ENCODE measurements around the gene GSTCD.
"Not testable (repeated sequence)": the region's sequence is repeated elsewhere in the genome, so short reads cannot be mapped to it uniquely, and the experiment has no call there.

GSTCD gene, protein sequence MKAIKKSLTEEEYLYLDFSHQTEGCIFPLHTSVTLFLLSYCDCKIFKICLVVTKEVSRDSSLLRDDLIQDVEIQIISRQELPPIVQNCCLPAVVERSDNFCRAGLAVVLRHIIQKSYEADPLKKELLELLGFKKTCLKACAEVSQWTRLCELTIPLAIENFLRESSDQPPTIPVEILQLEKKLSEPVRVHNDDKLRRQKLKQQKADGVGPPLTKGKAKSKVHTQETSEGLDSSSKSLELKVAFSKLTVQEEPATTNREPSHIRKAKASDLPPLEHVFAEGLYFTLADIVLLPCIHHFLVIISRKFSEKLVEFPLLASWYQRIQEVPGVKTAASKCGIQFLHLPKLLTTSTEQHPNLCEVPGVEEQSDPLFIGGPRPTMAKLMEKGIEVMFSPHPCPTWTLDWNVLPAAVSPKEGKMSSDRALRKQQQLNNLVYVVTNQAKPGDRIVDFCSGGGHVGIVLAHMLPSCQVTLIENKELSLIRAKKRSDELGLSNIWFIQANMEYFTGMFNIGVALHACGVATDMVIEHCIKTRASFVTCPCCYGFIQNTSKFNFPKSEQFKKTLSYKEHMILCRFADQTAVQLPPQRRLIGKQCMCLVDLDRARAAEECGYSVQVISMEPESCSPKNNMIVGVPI

DNA sequence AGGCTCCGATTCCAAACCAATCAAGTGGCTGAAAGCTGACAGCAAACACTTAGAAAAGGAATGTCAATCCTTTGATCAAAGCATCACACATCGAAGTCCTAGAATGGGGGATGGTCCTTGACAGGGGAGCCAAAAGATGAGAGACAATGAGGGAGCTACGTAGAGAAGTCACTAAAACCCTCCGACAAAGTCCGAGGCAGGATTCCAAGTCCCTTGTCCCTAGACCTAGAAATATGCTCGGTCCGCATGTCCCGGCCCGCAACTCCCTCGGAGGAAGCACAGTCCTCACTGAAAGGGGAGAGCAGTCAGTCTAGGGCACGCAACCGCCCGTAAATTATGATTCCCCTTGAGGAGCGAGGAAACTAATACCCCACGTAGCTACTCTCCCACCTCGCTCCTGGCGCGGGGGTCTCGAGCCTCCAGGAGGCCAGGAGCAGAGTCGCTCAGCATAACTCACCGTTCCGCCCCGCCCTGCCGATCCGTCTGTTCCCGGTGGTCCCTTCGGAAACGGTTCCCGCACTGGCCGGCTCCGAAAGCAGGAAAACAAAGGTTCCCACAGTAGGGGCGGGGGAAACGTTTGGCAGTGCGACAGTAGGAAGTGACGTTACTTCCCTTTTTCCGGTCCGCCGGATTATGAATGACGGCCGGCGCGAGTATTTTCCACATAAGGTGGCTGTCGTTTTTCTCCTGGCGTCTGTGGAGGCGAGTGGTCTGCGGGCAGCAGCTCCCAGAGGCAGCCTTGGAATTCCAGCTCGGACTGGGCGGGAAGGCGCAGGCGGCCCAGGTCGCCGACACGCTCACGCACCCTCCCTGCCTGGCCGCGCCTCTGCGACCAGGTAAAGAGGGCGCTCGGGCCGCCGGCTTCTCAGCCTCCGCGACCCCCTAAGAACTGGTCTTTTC is at the start of gene GSTCD, which contains the start of gene INTS12:
GSTCD (plus strand) TSS at position 604 of the 900 bp plus-strand sequence. CDS start 8,830 bp downstream, outside the sequence.
INTS12 (minus strand) TSS at position 509 of the 900 bp plus-strand sequence. CDS start 8,684 bp downstream, outside the sequence.
- no peaks in the 10 kb centered on the region for H3K9me3 Mint-ChIP-seq
- ATAC-seq: peak; percentile 98
- peak within 1 kb of the TSS; percentile 93 to 100 for H3K4me3 Mint-ChIP-seq
- H3K4me1 Mint-ChIP-seq: peaks cover 25% of the 10 kb centered on the region
- H3K27me3 Mint-ChIP-seq: no peaks in the 10 kb centered on the region
- H3K27ac Mint-ChIP-seq: peak within 1 kb of the TSS; percentile 95 to 96
- peak; percentile 84 to 91 for DNase-seq

DNA sequence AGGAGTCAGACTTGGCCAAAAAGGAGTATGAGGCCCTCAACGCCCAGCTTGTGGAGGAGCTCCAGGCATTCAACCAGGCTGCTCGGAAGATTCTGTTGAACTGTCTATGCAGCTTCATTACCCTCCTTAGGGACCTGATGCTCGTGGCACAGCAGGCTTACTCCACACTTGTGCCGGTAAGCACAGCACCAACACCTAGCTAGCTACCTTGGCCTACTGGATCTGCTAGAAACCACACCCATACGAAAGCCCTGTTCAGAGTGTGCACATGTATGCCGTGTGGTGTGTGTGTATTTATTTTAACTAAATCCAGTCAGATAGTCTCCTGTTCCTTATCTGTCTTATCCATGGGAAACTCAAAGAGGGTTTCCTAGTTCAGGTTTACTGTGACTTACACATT is 49.4 kb upstream of the GSTCD start:
- no peak overlapping the region for H3K27ac Mint-ChIP-seq
- no peaks in the 10 kb centered on the region for H3K27me3 Mint-ChIP-seq
- DNase-seq (no peak), ATAC-seq (peak; percentile 28)
- H3K4me3 Mint-ChIP-seq: no peak overlapping the region
- no peaks in the 10 kb centered on the region for H3K9me3 Mint-ChIP-seq
- no peaks in the 10 kb centered on the region for H3K4me1 Mint-ChIP-seq

DNA sequence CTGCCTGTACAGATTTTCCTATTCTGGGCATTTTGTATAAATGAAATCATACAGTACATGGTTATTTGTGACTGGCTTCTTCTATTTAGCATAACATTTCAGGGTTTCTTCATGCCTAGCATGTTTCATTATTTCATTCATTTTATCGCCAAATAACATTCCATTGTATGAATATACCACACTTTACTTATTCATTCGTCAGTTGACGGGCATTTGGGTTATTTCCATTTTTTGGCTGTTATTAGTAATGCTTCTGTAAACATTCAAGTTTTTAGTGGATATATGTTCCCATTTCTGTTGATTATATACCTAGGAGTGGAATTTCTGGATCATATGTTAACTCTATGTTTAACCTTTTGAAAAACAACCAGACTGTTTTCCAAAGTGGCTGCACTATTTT is 47.6 kb upstream of the GSTCD start:
- H3K27ac Mint-ChIP-seq: no peak overlapping the region
- no peak overlapping the region for H3K4me3 Mint-ChIP-seq
- ATAC-seq: no peak
- no peak for DNase-seq
- H3K27me3 Mint-ChIP-seq: no peaks in the 10 kb centered on the region
- no peaks in the 10 kb centered on the region for H3K4me1 Mint-ChIP-seq
- no peaks in the 10 kb centered on the region for H3K9me3 Mint-ChIP-seq

DNA sequence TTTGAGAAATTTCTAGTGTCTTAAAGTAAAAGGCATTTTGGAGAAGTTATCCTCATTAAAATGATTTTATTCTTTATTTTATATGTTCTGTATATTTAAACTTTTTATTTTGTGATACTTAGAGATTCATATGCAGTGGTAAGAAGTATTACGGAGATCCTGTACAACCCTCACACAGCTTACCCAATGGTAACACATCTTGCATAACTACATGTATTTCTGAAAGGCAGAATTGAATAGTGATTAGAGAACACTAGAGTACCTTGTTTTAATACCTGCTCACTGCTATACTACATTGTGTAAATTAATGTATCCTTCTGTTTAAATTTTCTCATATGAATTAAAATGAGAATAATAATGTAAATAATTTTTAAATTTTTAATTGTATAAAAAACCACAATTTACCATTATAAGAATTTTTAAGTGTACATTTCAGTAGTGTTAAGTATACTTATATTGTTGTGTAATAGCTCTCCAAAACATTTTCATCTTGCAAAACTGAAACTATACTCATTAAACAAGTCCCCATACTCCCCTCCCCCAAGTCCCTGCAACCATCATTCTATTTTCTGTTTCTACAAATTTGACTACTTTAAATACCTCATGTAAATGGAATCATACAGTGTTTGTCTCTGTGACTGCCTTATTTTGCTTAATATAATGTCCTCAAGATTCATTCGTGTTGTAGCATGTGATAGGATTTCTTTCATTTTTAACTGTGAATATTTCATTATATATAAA is 45.5 kb upstream of the GSTCD start:
- H3K4me3 Mint-ChIP-seq: no peak overlapping the region
- ATAC-seq (no peak), DNase-seq (no peak)
- H3K27me3 Mint-ChIP-seq: peaks cover 9% of the 10 kb centered on the region
- no peaks in the 10 kb centered on the region for H3K4me1 Mint-ChIP-seq
- H3K9me3 Mint-ChIP-seq: no peaks in the 10 kb centered on the region
- H3K27ac Mint-ChIP-seq: no peak overlapping the region

DNA sequence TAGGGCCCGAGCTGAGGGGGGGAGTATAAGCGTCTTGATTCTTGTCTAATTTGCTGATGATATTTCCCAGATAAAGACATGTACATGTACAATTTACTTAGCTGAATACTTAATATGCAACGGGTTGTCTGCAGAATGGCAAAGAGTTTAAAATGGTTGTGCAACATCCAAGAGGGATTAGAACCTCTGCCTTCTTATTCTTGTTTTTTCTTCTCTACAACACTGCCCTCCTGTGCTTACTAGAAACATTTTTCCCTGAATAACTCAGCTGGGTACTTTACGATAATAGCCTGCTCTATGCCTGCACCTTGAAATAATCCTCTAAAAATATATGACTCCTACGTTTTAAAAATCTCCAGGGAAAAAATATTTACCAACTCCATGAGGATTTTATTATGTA is 41.9 kb upstream of the GSTCD start:
- no peak for ATAC-seq
- H3K4me1 Mint-ChIP-seq: no peaks in the 10 kb centered on the region
- no peak overlapping the region for H3K27ac Mint-ChIP-seq
- no peak for DNase-seq
- H3K9me3 Mint-ChIP-seq: no peaks in the 10 kb centered on the region
- peaks cover 15% of the 10 kb centered on the region for H3K27me3 Mint-ChIP-seq
- no peak overlapping the region for H3K4me3 Mint-ChIP-seq

DNA sequence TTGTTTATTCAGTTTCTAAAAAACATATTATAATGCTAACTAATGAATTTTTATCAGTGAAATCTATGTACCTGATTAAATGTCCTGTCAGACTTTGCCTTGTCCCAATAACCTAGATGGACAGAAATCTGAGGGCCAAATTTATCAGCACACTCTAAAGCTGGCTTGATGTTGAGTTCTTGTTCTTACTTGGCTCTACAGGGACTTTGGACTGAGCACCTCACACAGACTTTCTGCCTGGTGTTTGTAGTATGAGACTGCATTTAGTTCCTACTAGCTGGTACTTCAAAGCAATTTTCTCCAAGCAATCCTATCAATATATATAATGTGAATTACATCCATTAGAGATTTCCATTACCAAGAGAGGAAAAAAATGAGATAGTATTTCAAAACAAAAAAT is 37.9 kb upstream of the GSTCD start:
- Mint-ChIP-seq H3K27ac (no peak overlapping the region), H3K9me3 (no peaks in the 10 kb centered on the region), H3K4me1 (no peaks in the 10 kb centered on the region), H3K4me3 (no peak overlapping the region), H3K27me3 (peaks cover 30% of the 10 kb centered on the region)
- no peak for DNase-seq
- no peak for ATAC-seq

DNA sequence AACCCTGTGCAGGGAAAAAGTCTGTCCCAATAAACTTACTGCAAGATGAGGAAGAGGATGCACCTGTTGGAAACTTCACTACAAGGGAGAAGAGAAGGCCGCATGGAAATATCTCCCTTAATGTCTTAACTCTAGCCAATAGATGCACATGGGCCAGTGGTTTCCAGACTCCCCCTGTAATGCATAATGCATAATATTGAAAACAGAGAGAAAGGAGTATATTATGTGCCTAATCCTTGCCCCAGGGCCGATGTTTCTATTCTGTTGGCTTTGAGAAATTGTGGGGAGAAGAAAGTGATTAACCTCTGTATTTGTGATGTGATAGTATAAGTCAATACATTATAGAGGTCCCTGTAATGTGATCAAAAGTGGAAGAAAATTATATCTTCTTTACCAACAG is 37.3 kb upstream of the GSTCD start:
- Mint-ChIP-seq H3K27me3 (peaks cover 30% of the 10 kb centered on the region), H3K4me1 (no peaks in the 10 kb centered on the region), H3K9me3 (no peaks in the 10 kb centered on the region), H3K27ac (no peak overlapping the region), H3K4me3 (no peak overlapping the region)
- DNase-seq (no peak), ATAC-seq (no peak)

DNA sequence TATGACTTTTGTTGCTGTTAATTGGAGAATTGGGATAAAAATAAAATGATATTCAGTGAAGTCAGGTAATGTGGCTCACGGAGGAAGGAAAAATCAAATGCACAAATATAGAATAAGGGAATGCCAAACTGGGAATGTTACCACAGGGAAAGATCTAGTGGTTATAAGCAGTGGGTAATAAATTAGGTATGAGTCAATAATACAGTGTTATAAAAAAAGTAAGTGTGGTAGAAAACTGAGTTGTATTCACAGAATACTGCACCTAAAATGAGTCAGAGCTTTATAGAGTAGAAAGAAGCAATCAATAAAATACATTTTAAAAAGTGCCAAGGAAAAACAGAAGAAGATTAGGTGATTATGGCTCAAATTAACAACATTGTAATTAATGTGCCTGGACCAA is 34.6 kb upstream of the GSTCD start:
- H3K4me1 Mint-ChIP-seq: no peaks in the 10 kb centered on the region
- no peaks in the 10 kb centered on the region for H3K9me3 Mint-ChIP-seq
- ATAC-seq: no peak
- H3K27me3 Mint-ChIP-seq: peaks cover 21% of the 10 kb centered on the region
- DNase-seq: no peak
- no peak overlapping the region for H3K4me3 Mint-ChIP-seq
- H3K27ac Mint-ChIP-seq: no peak overlapping the region

DNA sequence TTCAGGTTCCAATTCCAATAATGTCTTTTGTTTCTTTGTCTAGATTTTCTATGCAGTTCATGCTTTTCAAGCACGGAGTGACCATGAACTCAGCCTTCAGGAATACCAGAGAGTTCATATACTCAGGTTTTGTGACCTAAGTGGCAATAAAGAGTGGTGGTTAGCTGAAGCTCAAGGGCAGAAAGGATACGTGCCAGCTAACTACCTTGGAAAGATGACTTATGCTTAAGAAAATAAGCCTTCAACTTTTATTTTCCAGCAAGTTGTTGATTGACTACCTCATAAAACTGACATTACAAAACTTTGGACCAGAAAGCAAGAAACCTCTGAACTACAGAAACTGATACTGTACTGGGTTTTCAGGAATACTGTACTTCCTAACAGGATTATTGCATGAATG is 30.9 kb upstream of the GSTCD start:
- no peak for ATAC-seq
- no peak for DNase-seq
- Mint-ChIP-seq H3K9me3 (no peaks in the 10 kb centered on the region), H3K27ac (no peak overlapping the region), H3K4me3 (no peak overlapping the region), H3K27me3 (peaks cover 12% of the 10 kb centered on the region), H3K4me1 (no peaks in the 10 kb centered on the region)

DNA sequence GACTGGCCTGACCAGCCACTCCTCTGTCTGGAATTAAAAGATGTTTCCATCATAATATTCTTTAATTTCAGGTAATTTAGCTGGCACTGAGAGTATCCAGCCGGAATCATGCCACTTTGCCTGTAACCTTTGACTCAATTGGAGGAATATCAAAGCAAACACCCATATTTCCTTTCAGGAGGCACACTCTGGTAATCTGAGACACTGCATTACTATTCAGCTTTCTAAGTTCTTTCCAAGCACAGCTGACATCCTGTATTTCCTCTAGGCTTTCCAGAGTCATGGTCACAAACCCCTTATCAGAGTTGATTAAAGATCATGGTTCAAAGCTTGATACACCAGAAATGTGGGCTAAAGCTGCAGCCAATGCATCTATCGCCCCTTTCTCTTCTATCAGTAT is 29.4 kb upstream of the GSTCD start:
- no peak overlapping the region for H3K4me3 Mint-ChIP-seq
- no peak overlapping the region for H3K27ac Mint-ChIP-seq
- no peak for DNase-seq
- no peaks in the 10 kb centered on the region for H3K4me1 Mint-ChIP-seq
- H3K9me3 Mint-ChIP-seq: no peaks in the 10 kb centered on the region
- H3K27me3 Mint-ChIP-seq: peaks cover under 1% of the 10 kb centered on the region
- ATAC-seq: no peak

DNA sequence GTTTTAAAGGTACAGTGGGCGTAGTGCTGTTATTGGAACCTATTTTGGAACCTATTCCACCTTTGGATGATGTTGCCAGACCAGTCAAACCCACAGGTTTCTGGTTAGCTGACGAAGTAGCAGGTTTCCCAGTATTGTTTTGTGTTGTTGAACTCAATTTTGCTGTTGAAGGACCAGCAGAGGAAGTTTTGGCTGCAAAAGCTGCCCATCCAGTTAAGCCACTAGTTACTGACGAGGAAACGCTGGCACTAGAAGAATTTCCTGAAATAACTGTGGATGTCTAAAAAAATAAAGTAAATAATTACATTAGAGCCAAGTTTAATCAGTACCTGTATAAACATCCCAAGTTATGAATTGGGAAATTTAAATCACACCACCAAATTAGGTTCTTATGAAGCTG is 25.5 kb upstream of the GSTCD start:
- ATAC-seq: no peak
- Mint-ChIP-seq H3K4me3 (no peak overlapping the region), H3K27me3 (no peaks in the 10 kb centered on the region), H3K27ac (no peak overlapping the region), H3K9me3 (no peaks in the 10 kb centered on the region), H3K4me1 (no peaks in the 10 kb centered on the region)
- no peak for DNase-seq

DNA sequence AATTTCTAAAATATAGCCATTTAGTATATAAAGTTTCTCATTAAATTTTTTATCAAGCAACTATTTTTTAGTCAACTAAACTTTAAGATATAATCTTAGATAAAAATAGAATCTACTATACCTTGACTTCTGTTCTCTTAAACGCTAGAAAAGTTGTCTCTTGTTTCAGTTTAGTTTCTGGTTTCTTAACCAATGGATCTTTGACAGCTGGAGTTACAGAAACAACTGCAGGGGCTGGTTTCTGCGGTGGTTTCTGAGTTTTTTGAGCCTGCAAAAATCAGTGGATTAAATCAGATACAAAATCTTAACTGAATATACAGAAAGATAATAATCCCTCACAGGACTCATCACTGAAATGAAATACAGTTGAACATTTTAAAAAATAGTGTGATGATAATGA is 22.0 kb upstream of the GSTCD start:
- Mint-ChIP-seq H3K27me3 (no peaks in the 10 kb centered on the region), H3K4me1 (no peaks in the 10 kb centered on the region), H3K27ac (no peak overlapping the region), H3K4me3 (no peak overlapping the region), H3K9me3 (no peaks in the 10 kb centered on the region)
- DNase-seq (no peak), ATAC-seq (no peak)

DNA sequence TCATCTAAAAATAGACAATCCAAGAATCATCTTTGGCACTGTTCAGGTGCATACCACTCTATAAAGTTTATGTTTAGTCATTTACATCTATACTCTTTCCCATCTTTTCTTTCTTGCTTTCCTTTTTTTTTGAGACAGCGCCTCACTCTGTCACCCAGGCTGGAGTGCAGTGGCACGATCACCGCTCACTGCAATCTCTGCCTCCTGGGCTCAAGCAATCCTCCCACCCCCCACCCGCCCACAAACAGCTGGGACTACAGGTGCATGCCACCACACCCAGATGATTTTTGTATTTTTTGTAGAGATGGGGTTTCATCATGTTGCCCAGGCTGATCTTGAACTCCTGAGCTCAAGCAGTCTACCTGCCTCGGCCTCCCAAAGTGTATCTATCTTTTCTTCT is 13.8 kb upstream of the GSTCD start:
- H3K4me1 Mint-ChIP-seq, H3K27ac Mint-ChIP-seq, DNase-seq, H3K4me3 Mint-ChIP-seq, H3K9me3 Mint-ChIP-seq, H3K27me3 Mint-ChIP-seq, ATAC-seq: not testable (repeated sequence)

DNA sequence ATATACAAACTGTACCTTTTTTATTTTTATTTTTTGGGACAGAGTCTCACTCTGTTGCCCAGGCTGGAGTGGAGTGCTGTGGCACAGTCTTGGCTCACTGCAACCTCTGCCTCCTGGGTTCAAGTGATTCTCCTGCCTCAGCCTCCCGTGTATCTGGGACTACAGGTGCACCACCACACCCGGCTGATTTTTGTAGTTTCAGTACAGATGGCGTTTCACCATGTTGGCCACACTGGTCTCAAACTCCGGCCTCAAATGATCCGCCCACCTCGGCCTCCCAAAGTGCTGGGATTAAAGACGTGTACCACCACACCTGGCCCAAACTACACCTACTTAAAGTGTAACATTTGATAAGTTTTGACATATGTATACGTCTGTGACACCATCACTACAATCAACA is 12.8 kb upstream of the GSTCD start:
- not testable (repeated sequence) for H3K27ac Mint-ChIP-seq, H3K27me3 Mint-ChIP-seq, DNase-seq

DNA sequence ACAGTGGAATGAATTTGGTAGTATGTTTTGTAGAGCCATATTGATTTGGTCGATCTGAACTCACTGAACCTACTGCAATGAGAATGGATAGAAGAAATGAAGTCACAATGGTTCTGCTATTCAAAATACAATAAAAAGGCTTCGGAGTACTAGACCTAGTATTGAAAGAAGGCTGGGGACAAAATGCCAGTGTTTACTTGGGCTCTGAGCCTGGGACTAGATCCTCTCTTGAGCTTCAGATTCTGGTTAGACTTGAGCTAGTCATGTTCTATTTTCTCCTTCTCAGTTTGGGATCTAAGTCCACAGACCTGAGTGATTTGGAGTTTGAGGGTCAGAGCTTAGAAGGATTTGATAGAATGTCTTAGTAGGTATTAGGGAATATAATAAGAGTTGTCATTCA is 10.0 kb upstream of the GSTCD start:
- Mint-ChIP-seq H3K4me3 (no peak overlapping the region), H3K4me1 (peaks cover 11% of the 10 kb centered on the region), H3K27ac (no peak overlapping the region), H3K27me3 (no peaks in the 10 kb centered on the region), H3K9me3 (no peaks in the 10 kb centered on the region)
- ATAC-seq: no peak
- DNase-seq: no peak

More for the DNA sequence above, 12.8 kb upstream of the GSTCD start:
- H3K4me3 Mint-ChIP-seq, H3K9me3 Mint-ChIP-seq, ATAC-seq, H3K4me1 Mint-ChIP-seq: not testable (repeated sequence)
